Right renal pelvis (tissue), 4 donors: Measurements from ENCODE around the gene RPL41. TPM values are rescaled to one million over a fixed set of nuclear protein-coding genes. Genes with fewer than 3 reads are reported as not detected.

ENCODE experiments used
- DNase-seq, 4 donors: peaks; one replicate each; pipeline ENCODE4 v3.0.0-alpha.2; 2013; ENCODE audit warnings: low read depth in 4 of 4, low spot score in 3 of 4, missing footprints in 1 of 4
- polyA plus RNA-seq, 4 donors: library from polyadenylated mRNA; unstranded; fragments of 120-200 nt; gene quantifications; one replicate each; pipeline ENCODE4 v1.2.1, GENCODE V29; 2013; ENCODE audit not compliant: insufficient read length in 4 of 4

RPL41 gene
- polyA plus RNA-seq, 4 donors, result 4,780 to 5,144 (median 4,856) TPM

DNA sequence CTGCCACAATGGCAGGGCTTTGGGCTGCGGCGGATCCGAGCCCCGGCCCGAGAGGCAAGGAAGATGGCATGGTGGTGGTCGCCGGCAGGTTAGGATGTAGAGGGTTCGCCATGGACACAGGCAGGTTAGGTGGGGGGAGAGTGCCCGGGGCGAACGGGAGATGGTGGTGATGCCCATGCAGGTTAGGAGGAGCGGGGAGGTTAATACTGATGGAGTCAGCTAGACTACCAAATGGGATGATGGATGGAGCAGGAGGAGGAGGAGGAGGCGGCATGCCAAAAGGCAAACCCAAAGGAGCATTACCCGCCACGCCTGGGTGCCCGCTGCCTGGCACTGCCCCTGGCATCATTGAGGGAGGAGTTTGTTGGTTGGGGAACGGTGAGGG, 47.9 kb downstream of the RPL41 start:
- no peak for DNase-seq

DNA sequence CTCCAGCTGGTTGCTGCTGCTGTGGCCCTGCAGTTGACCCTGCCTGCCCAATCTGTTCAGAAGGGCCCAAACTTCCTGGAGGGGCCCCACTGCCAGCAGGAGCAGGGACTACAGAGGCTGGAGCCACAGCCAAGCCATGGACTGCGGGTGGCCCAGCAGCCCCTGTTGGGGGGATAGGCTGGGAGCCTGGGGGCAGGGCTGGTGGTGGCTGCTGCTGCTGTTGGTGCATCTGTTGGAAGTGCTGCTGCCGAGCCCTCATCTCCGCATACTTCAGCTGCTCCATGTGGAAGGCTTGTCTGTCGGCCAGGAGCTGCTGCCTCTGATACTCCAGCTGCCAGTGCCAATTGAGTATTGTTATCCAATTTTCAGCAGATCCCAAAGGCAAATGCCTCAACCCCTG, 48.9 kb downstream of the RPL41 start:
- no peak for DNase-seq

Other genes starting within 250 kb of the RPL41 start
- 10 to 100 TPM; 33.6 to 41.2 (median 39.1) TPM for gene PYM1, start 188.7 kb upstream of the RPL41 start, polyA plus RNA-seq
- gene DGKA, start 185.5 kb upstream of the RPL41 start, polyA plus RNA-seq, result 10 to 100 TPM; 13.9 to 23.4 (median 20.0) TPM
- 1 to 10 TPM; 2.1 to 3.5 (median 3.1) TPM for gene PMEL, start 150.6 kb upstream of the RPL41 start, polyA plus RNA-seq
- 10 to 100 TPM; 59.9 to 66.0 (median 63.7) TPM for gene CDK2, start 149.8 kb upstream of the RPL41 start, polyA plus RNA-seq
- gene RAB5B, start 142.6 kb upstream of the RPL41 start, polyA plus RNA-seq, result 100 to 1,000 TPM; 157 to 181 (median 171) TPM
- gene SUOX, start 119.4 kb upstream of the RPL41 start, polyA plus RNA-seq, result 10 to 100 TPM; 44.3 to 52.8 (median 46.7) TPM
- gene IKZF4, start 95.6 kb upstream of the RPL41 start, polyA plus RNA-seq, result 10 to 100 TPM; 15.4 to 18.5 (median 17.0) TPM
- 100 to 1,000 TPM; 124 to 544 (median 254) TPM for gene RPS26, start 74.7 kb upstream of the RPL41 start, polyA plus RNA-seq
- gene ERBB3, start 36.5 kb upstream of the RPL41 start, polyA plus RNA-seq, result 10 to 100 TPM; 73.9 to 92.9 (median 83.1) TPM
- 100 to 1,000 TPM; 146 to 157 (median 151) TPM for gene PA2G4, start 12.1 kb upstream of the RPL41 start, polyA plus RNA-seq
- gene ZC3H10, start 1.6 kb downstream of the RPL41 start, polyA plus RNA-seq, result 1 to 10 TPM; 6.5 to 7.4 (median 7.2) TPM
- 10 to 100 TPM; 71.0 to 84.0 (median 79.2) TPM for gene ESYT1, start 11.6 kb downstream of the RPL41 start, polyA plus RNA-seq
- gene MYL6B, start 36.0 kb downstream of the RPL41 start, polyA plus RNA-seq, result 100 to 1,000 TPM; 157 to 173 (median 167) TPM
- gene MYL6, start 41.7 kb downstream of the RPL41 start, polyA plus RNA-seq, result 1,000 to 10,000 TPM; 1,704 to 1,897 (median 1,779) TPM
- gene SMARCC2, start 72.8 kb downstream of the RPL41 start, polyA plus RNA-seq, result 100 to 1,000 TPM; 110 to 133 (median 130) TPM
- 10 to 100 TPM; 43.5 to 45.8 (median 44.0) TPM for gene RNF41, start 105.3 kb downstream of the RPL41 start, polyA plus RNA-seq
- 10 to 100 TPM; 28.4 to 35.3 (median 31.8) TPM for gene NABP2, start 107.7 kb downstream of the RPL41 start, polyA plus RNA-seq
- 10 to 100 TPM; 46.7 to 76.7 (median 52.3) TPM for gene SLC39A5, start 113.4 kb downstream of the RPL41 start, polyA plus RNA-seq
- 10 to 100 TPM; 28.2 to 32.0 (median 30.3) TPM for gene ANKRD52, start 141.8 kb downstream of the RPL41 start, polyA plus RNA-seq
- gene COQ10A, start 150.3 kb downstream of the RPL41 start, polyA plus RNA-seq, result 10 to 100 TPM; 15.2 to 17.7 (median 16.9) TPM
- 100 to 1,000 TPM; 185 to 206 (median 202) TPM for gene CS, start 183.7 kb downstream of the RPL41 start, polyA plus RNA-seq
- gene CNPY2, start 199.4 kb downstream of the RPL41 start, polyA plus RNA-seq, result 100 to 1,000 TPM; 145 to 167 (median 153) TPM
- 100 to 1,000 TPM in 1 of 4 donors, 10 to 100 TPM in 3; 79.4 to 101 (median 82.0) TPM for gene PAN2, start 217.4 kb downstream of the RPL41 start, polyA plus RNA-seq
- gene IL23A, start 222.3 kb downstream of the RPL41 start, polyA plus RNA-seq, result under 1 TPM; 0.49 to 1.00 (median 0.89) TPM
- gene STAT2, start 243.5 kb downstream of the RPL41 start, polyA plus RNA-seq, result 100 to 1,000 TPM in 1 of 4 donors, 10 to 100 TPM in 3; 79.2 to 107 (median 85.1) TPM
- gene APOF, start 246.2 kb downstream of the RPL41 start, polyA plus RNA-seq, result under 1 TPM in 3 of 4 donors, not detected in 1; 0.06 to 0.18 (median 0.11) TPM